ENCODE data around the gene CD209. TPM values are rescaled to one million over a fixed set of nuclear protein-coding genes. Genes with fewer than 3 reads are reported as not detected.

CD209 gene
- total RNA-seq, 1 experiment from 2014 or later, result not detected

DNA sequence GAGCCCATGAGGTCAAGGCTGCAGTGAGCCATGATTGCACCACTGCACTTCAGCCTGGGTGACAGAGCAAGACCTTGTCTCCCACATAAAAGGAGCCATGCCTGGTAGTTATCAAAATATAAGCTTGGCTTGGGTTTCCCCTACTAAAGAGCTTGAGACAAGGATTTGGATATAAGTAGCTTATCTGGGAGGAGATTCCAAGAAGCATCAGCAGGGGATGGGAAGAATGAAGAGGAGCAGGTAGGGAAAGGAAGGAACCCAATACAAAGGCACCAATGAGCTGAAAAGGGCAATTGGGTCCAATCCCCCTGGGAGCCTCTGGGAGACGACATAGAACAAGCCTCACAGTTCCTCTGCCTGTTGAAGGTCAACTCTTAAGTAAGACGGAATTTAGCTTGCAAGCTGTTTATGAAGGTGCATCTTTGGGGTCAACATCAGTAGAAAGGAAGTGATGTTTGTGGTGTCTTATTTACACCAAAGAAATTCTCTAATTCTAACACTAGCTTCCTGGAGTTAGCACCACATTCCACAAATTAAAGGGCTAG is 8.1 kb downstream of the CD209 start:
- peaks cover 43% of the 10 kb centered on the region for H3K27me3 ChIP-seq (ENCODE audit: insufficient read depth, low read length)
- no TSS peak for BruUV-seq (replicated peaks)
- DNase-seq (ENCODE audit: low read depth, low spot score), result no peak

DNA sequence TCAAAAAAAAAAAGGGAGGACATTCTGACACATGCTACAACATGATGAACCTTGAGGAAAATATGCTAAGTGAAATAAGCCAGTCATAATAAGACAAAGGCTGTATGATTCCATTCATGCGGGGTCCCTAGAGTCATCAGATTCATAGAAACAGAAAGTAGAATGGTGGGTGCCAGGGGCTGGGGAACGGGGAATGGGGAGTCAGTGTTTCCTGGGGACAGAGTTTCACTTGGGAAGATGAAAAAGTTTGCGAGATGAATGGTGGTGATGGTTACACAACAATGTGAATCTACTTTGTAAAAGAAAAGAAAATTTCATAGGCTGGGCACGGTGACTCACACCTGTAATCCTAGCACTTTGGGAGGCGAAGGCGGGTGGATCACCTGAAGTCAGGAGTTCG is 9.3 kb downstream of the CD209 start:
- no peaks in the 10 kb centered on the region for H3K9me3 ChIP-seq (ENCODE audit: control insufficient read depth in 1 of 2, insufficient read depth in 1 of 2, low read depth in 1 of 2, low read length in 2 of 2)
- H3K27ac ChIP-seq (ENCODE audit: low read depth, low read length), result no peak overlapping the region
- intact Hi-C loops (cut with micrococcal nuclease), result no loop called here
- TF ChIP-seq CEBPB (IDR thresholded peaks at IDR 0.05; ENCODE audit: low read depth), result no peak
- TF ChIP-seq POLR2A (IDR thresholded peaks at IDR 0.05; ENCODE audit: borderline replicate concordance, extremely low read depth, insufficient read depth, insufficient read length), result no peak
- no peak for TF ChIP-seq CBX3 (IDR thresholded peaks at IDR 0.05; ENCODE audit: low read depth)
- TF ChIP-seq POLR2AphosphoS5 (IDR thresholded peaks at IDR 0.05; ENCODE audit: low read depth, low read length), result no peak
- TF ChIP-seq, protein P1, sequence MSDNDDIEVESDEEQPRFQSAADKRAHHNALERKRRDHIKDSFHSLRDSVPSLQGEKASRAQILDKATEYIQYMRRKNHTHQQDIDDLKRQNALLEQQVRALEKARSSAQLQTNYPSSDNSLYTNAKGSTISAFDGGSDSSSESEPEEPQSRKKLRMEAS (IDR thresholded peaks at IDR 0.05), result no peak
- no peak for TF ChIP-seq SRF (IDR thresholded peaks at IDR 0.05; ENCODE audit: low read depth)
- no peak for TF ChIP-seq EZH2phosphoT487 (IDR thresholded peaks at IDR 0.05; ENCODE audit: borderline replicate concordance)
- TF ChIP-seq SIN3A (IDR thresholded peaks at IDR 0.05; ENCODE audit: low read depth), result no peak
- TF ChIP-seq RAD21 (IDR thresholded peaks at IDR 0.05; ENCODE audit: low read depth), result no peak
- TF ChIP-seq, protein P2, sequence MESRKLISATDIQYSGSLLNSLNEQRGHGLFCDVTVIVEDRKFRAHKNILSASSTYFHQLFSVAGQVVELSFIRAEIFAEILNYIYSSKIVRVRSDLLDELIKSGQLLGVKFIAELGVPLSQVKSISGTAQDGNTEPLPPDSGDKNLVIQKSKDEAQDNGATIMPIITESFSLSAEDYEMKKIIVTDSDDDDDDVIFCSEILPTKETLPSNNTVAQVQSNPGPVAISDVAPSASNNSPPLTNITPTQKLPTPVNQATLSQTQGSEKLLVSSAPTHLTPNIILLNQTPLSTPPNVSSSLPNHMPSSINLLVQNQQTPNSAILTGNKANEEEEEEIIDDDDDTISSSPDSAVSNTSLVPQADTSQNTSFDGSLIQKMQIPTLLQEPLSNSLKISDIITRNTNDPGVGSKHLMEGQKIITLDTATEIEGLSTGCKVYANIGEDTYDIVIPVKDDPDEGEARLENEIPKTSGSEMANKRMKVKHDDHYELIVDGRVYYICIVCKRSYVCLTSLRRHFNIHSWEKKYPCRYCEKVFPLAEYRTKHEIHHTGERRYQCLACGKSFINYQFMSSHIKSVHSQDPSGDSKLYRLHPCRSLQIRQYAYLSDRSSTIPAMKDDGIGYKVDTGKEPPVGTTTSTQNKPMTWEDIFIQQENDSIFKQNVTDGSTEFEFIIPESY (IDR thresholded peaks at IDR 0.05; ENCODE audit: extremely low read depth, insufficient replicate concordance, low read length), result no peak
- TF ChIP-seq ELF1 (IDR thresholded peaks at IDR 0.05; ENCODE audit: borderline replicate concordance, low read depth), result no peak
- no TSS peak for BruUV-seq (replicated peaks)
- no peak overlapping the region for H2AFZ ChIP-seq (ENCODE audit: low read depth, low read length, poor library complexity, severe bottlenecking)
- CTCF ChIA-PET, result no interaction called here
- no peak for DNase-seq (ENCODE audit: low read depth, low spot score)
- no peaks in the 10 kb centered on the region for H3K4me1 ChIP-seq (ENCODE audit: control insufficient read depth in 1 of 2, insufficient read depth in 2 of 2, low read length in 2 of 2)
- RAD21 ChIA-PET (ENCODE audit: low non-redundant PET in 1 of 2, low total read pairs in 2 of 2, uncharacterized antibody in 2 of 2, unreplicated experiment in 2 of 2), result no interaction called here
- H3K9ac ChIP-seq (ENCODE audit: low read length), result no peak overlapping the region
- H3K4me3 ChIP-seq (replicated peaks in 1 of 2; ENCODE audit: low read depth in 1 of 2, low read length in 2 of 2), result no peak overlapping the region
- H3K27me3 ChIP-seq (ENCODE audit: insufficient read depth, low read length), result peaks cover 32% of the 10 kb centered on the region
- no peaks in the 10 kb centered on the region for H3K36me3 ChIP-seq (ENCODE audit: control insufficient read depth in 1 of 2, insufficient read depth in 2 of 2, low read length in 2 of 2)
- H4K20me1 ChIP-seq (ENCODE audit: insufficient read depth), result no peaks in the 10 kb centered on the region
- H3K4me2 ChIP-seq (ENCODE audit: low read length), result no peak overlapping the region
- H3K9me2 ChIP-seq (ENCODE audit: insufficient read depth), result no peaks in the 10 kb centered on the region
- POLR2A ChIA-PET, result no interaction called here
- H3K79me2 ChIP-seq (ENCODE audit: insufficient read depth, low read length), result no peaks in the 10 kb centered on the region
- no peak for ATAC-seq

More for the DNA sequence above, 8.1 kb downstream of the CD209 start:
- ChIA-PET CTCF (no interaction called here), RAD21 (ENCODE audit: low non-redundant PET in 1 of 2, low total read pairs in 2 of 2, uncharacterized antibody in 2 of 2, unreplicated experiment in 2 of 2) (no interaction called here), POLR2A (no interaction called here)
- no peaks in the 10 kb centered on the region for H3K36me3 ChIP-seq (ENCODE audit: control insufficient read depth in 1 of 2, insufficient read depth in 2 of 2, low read length in 2 of 2)
- H4K20me1 ChIP-seq (ENCODE audit: insufficient read depth), result no peaks in the 10 kb centered on the region
- TF ChIP-seq ELF1 (IDR thresholded peaks at IDR 0.05; ENCODE audit: borderline replicate concordance, low read depth) (no peak), CEBPB (IDR thresholded peaks at IDR 0.05; ENCODE audit: low read depth) (no peak), ZFX (IDR thresholded peaks at IDR 0.05) (no peak), SRF (IDR thresholded peaks at IDR 0.05; ENCODE audit: low read depth) (no peak), CBX3 (IDR thresholded peaks at IDR 0.05; ENCODE audit: low read depth) (no peak), EZH2 (IDR thresholded peaks at IDR 0.05) (no peak), FOSL1 (IDR thresholded peaks at IDR 0.05; ENCODE audit: low read depth) (no peak)
- no peak for ATAC-seq
- H3K9me3 ChIP-seq (ENCODE audit: control insufficient read depth in 1 of 2, insufficient read depth in 1 of 2, low read depth in 1 of 2, low read length in 2 of 2), result no peaks in the 10 kb centered on the region
- no peaks in the 10 kb centered on the region for H3K4me1 ChIP-seq (ENCODE audit: control insufficient read depth in 1 of 2, insufficient read depth in 2 of 2, low read length in 2 of 2)
- intact Hi-C loops (cut with micrococcal nuclease), result no loop called here
- no peak overlapping the region for H3K4me2 ChIP-seq (ENCODE audit: low read length)
- H3K9ac ChIP-seq (ENCODE audit: low read length), result no peak overlapping the region
- H2AFZ ChIP-seq (ENCODE audit: low read depth, low read length, poor library complexity, severe bottlenecking), result no peak overlapping the region
- no peaks in the 10 kb centered on the region for H3K79me2 ChIP-seq (ENCODE audit: insufficient read depth, low read length)
- H3K9me2 ChIP-seq (ENCODE audit: insufficient read depth), result no peaks in the 10 kb centered on the region
- no peak overlapping the region for H3K4me3 ChIP-seq (replicated peaks in 1 of 2; ENCODE audit: low read depth in 1 of 2, low read length in 2 of 2)
- H3K27ac ChIP-seq (ENCODE audit: low read depth, low read length), result no peak overlapping the region

Measured in HCT116 (cell line).